GM19452 (cell line): ENCODE results near the gene RRAGC.
A peak's percentile ranks its signal among the peaks of the same experiment; 100 is the strongest.

Experiments used
- ATAC-seq: cut with Tn5 transposase; IDR thresholded peaks from one replicate; pipeline ENCODE4 v1.9.1; 2021; ENCODE audit not compliant: unreplicated experiment

Gene RRAGC

DNA sequence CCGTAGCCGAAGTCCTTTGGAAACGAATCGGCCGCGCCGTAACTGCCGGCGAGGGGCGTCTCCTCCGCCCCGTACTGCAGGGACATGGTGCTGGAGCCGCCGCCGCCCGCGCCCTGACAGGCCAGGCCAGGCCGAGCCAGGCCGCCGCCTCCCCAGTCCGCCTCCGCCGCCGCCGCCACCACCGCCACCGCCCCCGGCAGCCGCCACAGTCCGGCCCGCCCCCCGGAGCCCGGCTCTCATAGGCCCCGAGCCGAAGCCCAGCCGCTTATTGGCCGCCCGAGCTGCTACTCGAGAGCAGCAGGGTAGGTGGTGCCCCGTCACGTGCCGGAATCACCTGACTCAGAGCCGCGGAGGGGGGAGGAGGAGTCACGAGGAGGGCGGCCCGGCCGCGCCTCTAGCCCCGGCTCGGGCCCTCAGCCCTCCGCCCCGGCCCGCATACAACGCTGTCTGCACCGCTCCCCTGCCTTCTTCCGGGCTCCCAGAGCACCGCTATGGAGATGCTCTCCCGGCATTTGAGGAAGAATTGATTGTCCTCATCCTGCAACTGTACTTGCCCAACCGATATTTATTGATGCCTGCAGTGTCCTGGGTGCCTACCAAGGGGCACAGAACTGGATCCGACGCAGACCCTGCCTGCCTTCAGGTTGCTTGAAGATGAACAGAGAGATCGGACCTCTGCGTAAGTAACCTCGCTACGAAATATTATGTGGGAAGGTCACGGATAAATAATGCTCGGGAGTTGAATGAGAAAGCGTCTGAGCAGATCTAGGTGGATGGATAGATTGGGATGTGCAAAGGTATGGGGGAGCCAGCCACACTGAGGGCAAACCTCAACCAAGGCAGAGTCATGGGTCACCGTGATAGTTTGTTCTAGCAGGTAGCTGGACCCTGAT is at the start of gene RRAGC:
Gene RRAGC (minus strand): TSS at position 212 of the 893 bp plus-strand sequence. CDS start 126 bp downstream, at position 86.
- peak; percentile 92 for ATAC-seq

- ATAC-seq, result no peak
These were observed 49.2 kb upstream of the RRAGC start for GRCh38 chr1:38908821-38909220.

- no peak for ATAC-seq
These were observed 46.4 kb upstream of the RRAGC start for GRCh38 chr1:38905985-38906384.

- ATAC-seq, result no peak
These were observed 40.0 kb upstream of the RRAGC start for GRCh38 chr1:38899560-38899959.

GRCh38 chr1:38898653-38899230 is 39.2 kb upstream of the RRAGC start:
- ATAC-seq, result no peak

GRCh38 chr1:38896169-38896568 is 36.6 kb upstream of the RRAGC start:
- ATAC-seq, result no peak

DNA sequence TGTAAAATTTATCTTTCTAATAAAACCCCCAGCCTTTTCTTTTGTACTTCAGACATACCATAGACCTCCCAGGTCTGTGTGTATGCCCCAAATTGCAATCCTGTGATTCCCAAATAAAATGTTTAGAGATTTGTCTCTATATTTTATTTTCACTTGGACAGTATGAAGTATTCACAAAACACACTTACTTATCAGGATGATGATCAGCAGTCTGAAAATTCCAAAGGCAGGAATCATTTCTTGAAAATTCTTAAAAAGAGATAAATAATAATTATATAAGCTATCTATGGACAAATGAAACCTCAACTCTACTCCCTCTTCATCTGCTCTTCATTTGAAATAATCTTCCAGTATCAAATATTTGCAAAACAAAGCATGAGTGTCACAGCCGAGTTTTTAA is 33.4 kb upstream of the RRAGC start:
- ATAC-seq, result no peak

- ATAC-seq, result no peak
These were observed 32.2 kb upstream of the RRAGC start for GRCh38 chr1:38891753-38892152.

- ATAC-seq, result no peak
These were observed 30.0 kb upstream of the RRAGC start for GRCh38 chr1:38889589-38889988.

- ATAC-seq, result no peak
These were observed 29.1 kb upstream of the RRAGC start for GRCh38 chr1:38888423-38889333.

- no peak for ATAC-seq
These were observed 25.5 kb upstream of the RRAGC start for GRCh38 chr1:38885092-38885491.

DNA sequence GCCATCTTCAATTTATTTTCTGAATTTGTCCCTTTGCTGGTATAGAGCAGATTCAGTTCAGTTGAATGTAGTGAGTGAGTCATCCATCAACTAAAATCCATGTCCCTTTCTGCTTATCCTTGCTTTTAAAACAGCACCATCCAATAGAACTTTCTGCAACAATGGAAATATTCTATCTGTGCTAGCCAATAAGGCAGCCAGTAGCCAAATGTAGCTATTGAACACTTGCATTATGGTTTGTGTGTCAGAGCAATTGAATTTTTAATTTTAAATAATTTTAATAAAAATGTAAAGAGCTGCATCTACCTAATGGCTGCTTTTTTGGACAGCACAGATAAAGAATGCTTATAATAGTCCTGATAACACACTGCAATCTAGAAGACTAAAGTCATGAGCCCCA is 21.9 kb upstream of the RRAGC start, which contains the start of gene GJA9:
Gene GJA9 (minus strand): TSS at position 101 of the 400 bp plus-strand sequence. CDS start 5,489 bp downstream, outside the sequence.
- ATAC-seq, result no peak

DNA sequence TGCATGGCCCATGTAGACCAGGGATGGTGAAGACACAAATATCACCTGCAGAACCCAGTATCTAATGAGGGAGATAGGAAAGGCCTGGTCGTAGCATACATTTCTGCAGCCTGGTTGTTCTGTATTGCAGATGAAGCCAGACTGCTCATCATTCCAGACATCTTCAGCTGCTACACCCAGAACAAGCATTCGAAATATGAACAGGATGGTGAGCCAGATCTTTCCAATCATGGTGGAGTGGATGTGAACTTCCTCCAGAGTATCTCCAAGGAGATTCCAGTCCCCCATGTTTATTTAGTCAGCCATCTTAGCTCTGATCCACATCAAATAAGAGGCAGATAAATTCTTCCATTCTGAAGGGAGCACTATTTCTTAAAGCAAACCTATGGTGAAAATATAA is 16.2 kb upstream of the RRAGC start:
- ATAC-seq, result no peak

DNA sequence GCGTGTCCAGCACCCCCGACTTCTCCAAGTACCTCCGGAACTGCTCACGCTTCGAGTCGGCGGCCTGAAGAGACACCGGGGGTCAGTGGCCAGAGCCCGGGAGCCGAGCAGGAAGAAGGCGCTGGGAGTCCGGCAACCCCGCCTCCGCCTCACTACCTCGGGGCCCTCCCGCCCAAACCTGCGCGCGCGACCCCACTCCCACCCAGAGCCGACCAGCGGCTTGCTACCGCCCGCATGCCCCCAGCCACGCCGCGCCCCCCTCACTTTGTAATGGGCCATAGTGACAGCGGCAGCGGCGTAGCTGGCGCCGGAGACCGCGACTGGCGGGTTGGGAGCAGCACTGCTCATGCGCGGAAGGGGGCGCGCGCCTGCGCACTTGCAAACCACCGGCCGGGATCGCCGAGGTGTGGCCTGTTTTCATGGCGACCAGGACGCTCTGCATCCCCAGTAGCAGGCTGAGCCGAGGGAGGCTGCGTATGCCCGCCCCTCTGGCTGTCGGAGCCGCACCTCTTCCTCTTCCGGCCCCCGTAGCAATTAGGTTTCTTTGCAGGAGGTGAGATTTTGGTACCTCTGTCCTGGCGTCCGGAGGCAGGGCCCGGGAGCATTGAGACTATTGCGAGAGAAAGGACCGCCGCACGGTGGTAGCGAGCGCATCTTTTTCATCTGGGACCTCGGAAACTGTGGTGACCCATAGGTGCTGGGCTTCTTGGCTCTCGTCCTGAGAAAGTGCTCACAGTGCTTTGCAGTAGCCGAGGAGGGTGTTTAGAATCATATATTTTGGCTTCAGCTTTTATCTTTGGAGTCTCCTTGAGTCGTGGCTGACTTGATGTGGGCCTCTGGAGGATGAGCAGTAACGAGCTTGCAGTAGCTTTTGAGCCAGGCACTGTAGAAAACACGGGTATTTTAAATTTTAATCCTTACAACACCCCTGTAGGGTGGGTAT is 13.7 kb upstream of the RRAGC start, which contains the start of gene MYCBP:
Gene MYCBP (minus strand): TSS at position 322 of the 943 bp plus-strand sequence. CDS start 43 bp downstream, at position 279.
- peak; percentile 98 for ATAC-seq

DNA sequence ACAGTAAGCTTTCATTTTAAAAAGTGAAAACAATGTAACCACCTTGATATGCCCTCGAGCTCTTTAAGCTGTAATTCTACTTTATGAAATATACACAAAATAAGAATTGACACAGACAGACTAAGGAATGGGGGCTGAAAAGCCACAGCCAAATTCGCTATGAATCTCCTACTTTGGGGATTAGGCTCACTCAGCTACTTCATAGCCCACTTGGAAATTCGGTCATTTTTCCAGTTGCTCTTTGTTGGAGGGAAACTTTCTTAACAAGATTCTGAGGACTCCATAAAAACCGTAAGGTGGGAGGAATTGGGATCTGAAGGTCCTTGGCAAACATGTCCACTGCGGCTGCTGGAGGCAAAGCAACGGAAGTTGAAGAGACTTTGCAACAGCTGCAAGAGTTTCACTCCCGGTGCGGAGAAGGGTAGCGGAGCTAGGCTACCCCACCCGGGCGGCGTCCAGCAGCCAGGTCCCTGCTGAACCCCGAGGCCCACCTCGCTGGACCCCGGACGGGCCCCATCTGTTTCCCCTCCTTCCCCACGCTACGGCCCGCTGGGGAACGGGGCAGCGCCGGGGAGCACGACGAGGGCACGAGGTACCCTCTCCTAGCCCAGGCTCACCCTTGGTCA is 12.9 kb upstream of the RRAGC start:
- peak; percentile 27 for ATAC-seq

GRCh38 chr1:38870996-38871395 is 11.4 kb upstream of the RRAGC start:
- ATAC-seq, result no peak

- no peak for ATAC-seq
These were observed 7.6 kb upstream of the RRAGC start for GRCh38 chr1:38867208-38867607.

DNA sequence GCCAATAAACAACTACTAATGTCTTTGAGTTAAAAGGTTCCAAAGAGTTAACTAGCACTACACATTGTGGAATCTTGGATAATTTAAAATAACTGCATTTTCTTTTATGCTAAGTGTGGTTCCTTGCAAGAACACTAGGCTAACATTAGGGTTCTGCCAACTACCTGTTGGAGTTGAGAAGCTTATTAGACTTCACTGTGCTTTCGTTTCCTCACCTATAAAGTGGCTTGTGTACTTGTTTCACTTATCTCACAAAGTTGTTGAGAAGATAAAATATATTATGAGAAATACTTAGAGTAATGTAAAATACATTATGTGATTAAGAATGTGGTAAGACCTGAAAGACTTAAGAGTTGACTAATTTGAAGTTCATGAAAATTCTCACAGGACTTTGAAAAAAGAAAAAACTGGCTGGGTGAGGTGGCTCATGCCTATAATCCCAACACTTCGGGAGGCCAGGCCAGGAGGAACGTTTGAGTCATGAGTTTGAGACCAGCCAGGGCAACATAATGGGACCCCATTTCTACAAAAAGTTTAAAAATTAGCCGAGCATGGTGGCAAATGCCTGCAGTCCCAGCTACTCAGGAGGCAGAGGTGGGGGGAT is 5.6 kb upstream of the RRAGC start:
- no peak for ATAC-seq

DNA sequence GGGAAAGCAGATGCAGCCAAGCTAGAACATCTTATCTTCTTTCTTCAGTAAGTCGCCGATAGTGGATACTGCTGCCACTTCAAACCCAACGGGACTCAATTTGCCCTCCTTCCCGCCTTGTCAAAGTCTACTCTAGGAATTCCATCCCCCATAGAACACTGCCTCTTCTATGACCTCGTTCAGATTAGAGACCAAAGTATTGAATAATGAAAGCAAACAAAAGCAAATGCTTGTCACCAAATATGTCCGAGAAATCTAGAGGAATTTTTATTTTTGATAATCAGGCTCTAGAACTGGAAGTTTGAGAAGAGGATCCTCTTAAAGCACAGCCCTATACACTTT is 853 bp upstream of the RRAGC start:
- ATAC-seq, result no peak
